ENCODE data around the gene TSPAN7. TPM values are rescaled to one million over a fixed set of nuclear protein-coding genes. Genes with fewer than 3 reads are reported as not detected.

Gene TSPAN7
- total RNA-seq, 1 experiment from 2014 or later, result not detected

DNA sequence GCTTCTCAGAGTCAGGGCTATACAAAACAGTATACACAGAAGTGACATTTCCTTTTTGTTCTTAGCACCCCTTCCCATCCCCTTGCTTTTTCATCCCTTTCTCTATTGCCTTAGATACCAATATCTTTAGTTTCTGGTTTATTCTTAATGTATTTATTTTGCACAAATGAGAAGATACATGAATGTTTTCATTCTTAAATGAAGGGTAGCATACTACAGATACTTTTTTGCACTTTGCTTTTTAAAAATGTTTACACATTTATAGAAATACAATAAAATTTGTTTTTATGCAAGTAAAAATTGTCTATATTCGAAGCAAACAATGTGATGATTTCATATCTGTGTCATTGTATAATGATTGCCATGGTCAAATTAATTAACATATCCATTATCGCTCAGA, 33.1 kb downstream of the TSPAN7 start:
- Histone ChIP-seq H3K27ac (ENCODE audit: low read length) (no peak overlapping the region), H3K4me1 (ENCODE audit: insufficient read depth, low read length) (no peaks in the 10 kb centered on the region), H3K9ac (ENCODE audit: low read length) (no peak overlapping the region), H2AFZ (ENCODE audit: low read length) (no peak overlapping the region), H4K20me1 (ENCODE audit: low read length) (no peaks in the 10 kb centered on the region), H3K9me2 (replicated peaks; ENCODE audit: low read length) (no peaks in the 10 kb centered on the region), H3K4me3 (ENCODE audit: low read length) (no peak overlapping the region), H3F3A (ENCODE audit: low read length, unreplicated experiment) (no peaks in the 10 kb centered on the region), H3K4me2 (ENCODE audit: low read length) (no peak overlapping the region), H3K36me3 (ENCODE audit: low read depth, low read length) (no peaks in the 10 kb centered on the region), H3K27me3 (ENCODE audit: low read length) (peaks cover 4% of the 10 kb centered on the region), H3K79me2 (ENCODE audit: low read length) (no peaks in the 10 kb centered on the region), H3K9me3 (ENCODE audit: low read length) (no peaks in the 10 kb centered on the region)
- ATAC-seq, result no peak
- DNase-seq, result no peak
- TF ChIP-seq, protein P1, sequence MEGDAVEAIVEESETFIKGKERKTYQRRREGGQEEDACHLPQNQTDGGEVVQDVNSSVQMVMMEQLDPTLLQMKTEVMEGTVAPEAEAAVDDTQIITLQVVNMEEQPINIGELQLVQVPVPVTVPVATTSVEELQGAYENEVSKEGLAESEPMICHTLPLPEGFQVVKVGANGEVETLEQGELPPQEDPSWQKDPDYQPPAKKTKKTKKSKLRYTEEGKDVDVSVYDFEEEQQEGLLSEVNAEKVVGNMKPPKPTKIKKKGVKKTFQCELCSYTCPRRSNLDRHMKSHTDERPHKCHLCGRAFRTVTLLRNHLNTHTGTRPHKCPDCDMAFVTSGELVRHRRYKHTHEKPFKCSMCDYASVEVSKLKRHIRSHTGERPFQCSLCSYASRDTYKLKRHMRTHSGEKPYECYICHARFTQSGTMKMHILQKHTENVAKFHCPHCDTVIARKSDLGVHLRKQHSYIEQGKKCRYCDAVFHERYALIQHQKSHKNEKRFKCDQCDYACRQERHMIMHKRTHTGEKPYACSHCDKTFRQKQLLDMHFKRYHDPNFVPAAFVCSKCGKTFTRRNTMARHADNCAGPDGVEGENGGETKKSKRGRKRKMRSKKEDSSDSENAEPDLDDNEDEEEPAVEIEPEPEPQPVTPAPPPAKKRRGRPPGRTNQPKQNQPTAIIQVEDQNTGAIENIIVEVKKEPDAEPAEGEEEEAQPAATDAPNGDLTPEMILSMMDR (conservative IDR thresholded peaks at IDR 0.05; ENCODE audit: low read depth, low read length), result no peak
- TF ChIP-seq EZH2 (IDR thresholded peaks at IDR 0.05; ENCODE audit: low read length, unreplicated experiment) (no peak), EZH2phosphoT487 (IDR thresholded peaks at IDR 0.05; ENCODE audit: borderline replicate concordance, low read length) (no peak)
- no TSS peak for BruUV-seq (replicated peaks)
- CTCF ChIA-PET, result no interaction called here
- intact Hi-C loops (cut with micrococcal nuclease), result no loop called here
- POLR2A ChIA-PET (ENCODE audit: unreplicated experiment), result no interaction called here

DNA sequence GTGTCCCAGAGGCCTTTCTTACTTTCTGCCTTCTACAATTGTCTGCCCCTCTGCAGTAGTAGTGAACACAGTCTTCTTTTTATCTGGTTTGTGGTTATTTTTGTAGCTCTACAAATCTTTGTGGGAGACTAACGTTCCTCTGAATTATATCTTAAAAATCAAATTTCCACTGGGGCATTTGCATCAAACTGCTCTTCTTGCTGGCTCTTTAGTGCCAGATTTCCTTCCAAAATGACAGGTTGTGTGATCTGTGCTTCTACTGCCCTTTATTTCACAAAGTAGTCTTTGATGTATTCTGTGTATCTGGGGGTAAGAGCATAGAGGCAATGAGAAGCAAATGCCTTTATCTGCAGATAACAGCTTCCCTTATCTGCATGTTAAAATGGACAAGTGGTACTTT, 34.5 kb downstream of the TSPAN7 start:
- CTCF ChIA-PET, result no interaction called here
- Histone ChIP-seq H3K9me3 (ENCODE audit: low read length) (no peaks in the 10 kb centered on the region), H2AFZ (ENCODE audit: low read length) (no peak overlapping the region), H3K27ac (ENCODE audit: low read length) (no peak overlapping the region), H3K9me2 (replicated peaks; ENCODE audit: low read length) (no peaks in the 10 kb centered on the region), H3F3A (ENCODE audit: low read length, unreplicated experiment) (no peaks in the 10 kb centered on the region), H3K9ac (ENCODE audit: low read length) (no peak overlapping the region), H3K36me3 (ENCODE audit: low read depth, low read length) (no peaks in the 10 kb centered on the region), H3K4me2 (ENCODE audit: low read length) (no peak overlapping the region), H3K27me3 (ENCODE audit: low read length) (peaks cover 4% of the 10 kb centered on the region; the same call in 1 of the 2 replicates), H3K4me1 (ENCODE audit: insufficient read depth, low read length) (no peaks in the 10 kb centered on the region), H3K79me2 (ENCODE audit: low read length) (no peaks in the 10 kb centered on the region), H3K4me3 (ENCODE audit: low read length) (no peak overlapping the region), H4K20me1 (ENCODE audit: low read length) (no peaks in the 10 kb centered on the region)
- TF ChIP-seq, protein P1 (conservative IDR thresholded peaks at IDR 0.05; ENCODE audit: low read depth, low read length), result no peak
- TF ChIP-seq EZH2 (IDR thresholded peaks at IDR 0.05; ENCODE audit: low read length, unreplicated experiment), result no peak
- TF ChIP-seq EZH2phosphoT487 (IDR thresholded peaks at IDR 0.05; ENCODE audit: borderline replicate concordance, low read length), result no peak
- ATAC-seq (no peak), DNase-seq (no peak)
- intact Hi-C loops (cut with micrococcal nuclease), result no loop called here
- POLR2A ChIA-PET (ENCODE audit: unreplicated experiment), result no interaction called here
- no TSS peak for BruUV-seq (replicated peaks)

DNA sequence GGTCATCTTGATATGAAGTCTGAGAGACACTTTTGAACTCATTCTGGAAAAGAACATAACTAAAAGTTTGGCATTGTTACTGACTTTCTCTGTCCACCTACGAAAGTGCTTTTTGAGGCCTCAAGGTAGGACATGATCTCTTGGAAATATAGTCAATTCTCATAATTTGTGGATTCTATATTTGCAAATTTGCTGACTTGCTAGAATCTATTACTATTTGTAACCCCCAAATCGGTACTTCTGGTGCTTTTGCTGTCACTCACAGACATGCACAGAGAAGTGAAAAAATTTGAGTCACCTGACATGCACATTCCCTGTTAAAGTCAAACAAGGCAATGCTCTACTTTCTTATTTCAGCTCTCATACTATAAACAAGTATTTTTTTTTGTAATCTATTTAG, 35.6 kb downstream of the TSPAN7 start:
- no peak overlapping the region for H2AFZ ChIP-seq (ENCODE audit: low read length)
- no peak overlapping the region for H3K4me2 ChIP-seq (ENCODE audit: low read length)
- no peak overlapping the region for H3K27ac ChIP-seq (ENCODE audit: low read length)
- H4K20me1 ChIP-seq (ENCODE audit: low read length), result no peaks in the 10 kb centered on the region
- H3K4me1 ChIP-seq (ENCODE audit: insufficient read depth, low read length), result no peaks in the 10 kb centered on the region
- no peaks in the 10 kb centered on the region for H3K36me3 ChIP-seq (ENCODE audit: low read depth, low read length)
- ChIA-PET POLR2A (ENCODE audit: unreplicated experiment) (interaction anchor here (0.5 kb wide), 1 partner anchor 1694 kb away, joined by 11 read pairs; no protein-coding TSS in a partner anchor), CTCF (no interaction called here)
- no peaks in the 10 kb centered on the region for H3K9me2 ChIP-seq (replicated peaks; ENCODE audit: low read length)
- no peak for DNase-seq
- H3K79me2 ChIP-seq (ENCODE audit: low read length), result no peaks in the 10 kb centered on the region
- H3K9ac ChIP-seq (ENCODE audit: low read length), result no peak overlapping the region
- H3K27me3 ChIP-seq (ENCODE audit: low read length), result peaks cover 4% of the 10 kb centered on the region; the same call in 1 of the 2 replicates
- ATAC-seq, result no peak
- no peak for TF ChIP-seq EZH2 (IDR thresholded peaks at IDR 0.05; ENCODE audit: low read length, unreplicated experiment)
- TF ChIP-seq, protein P1 (conservative IDR thresholded peaks at IDR 0.05; ENCODE audit: low read depth, low read length), result no peak
- TF ChIP-seq EZH2phosphoT487 (IDR thresholded peaks at IDR 0.05; ENCODE audit: borderline replicate concordance, low read length), result no peak
- no peak overlapping the region for H3K4me3 ChIP-seq (ENCODE audit: low read length)
- no TSS peak for BruUV-seq (replicated peaks)
- H3F3A ChIP-seq (ENCODE audit: low read length, unreplicated experiment), result no peaks in the 10 kb centered on the region
- intact Hi-C loops (cut with micrococcal nuclease), result no loop called here
- H3K9me3 ChIP-seq (ENCODE audit: low read length), result no peaks in the 10 kb centered on the region
